ENCODE data around the gene CLIP4. TPM values are rescaled to one million over a fixed set of nuclear protein-coding genes. Genes with fewer than 3 reads are reported as not detected.

Gene CLIP4
- total and polyA plus RNA-seq, 2 experiments from 2014 or later, result 0.06 to 0.14 TPM

DNA sequence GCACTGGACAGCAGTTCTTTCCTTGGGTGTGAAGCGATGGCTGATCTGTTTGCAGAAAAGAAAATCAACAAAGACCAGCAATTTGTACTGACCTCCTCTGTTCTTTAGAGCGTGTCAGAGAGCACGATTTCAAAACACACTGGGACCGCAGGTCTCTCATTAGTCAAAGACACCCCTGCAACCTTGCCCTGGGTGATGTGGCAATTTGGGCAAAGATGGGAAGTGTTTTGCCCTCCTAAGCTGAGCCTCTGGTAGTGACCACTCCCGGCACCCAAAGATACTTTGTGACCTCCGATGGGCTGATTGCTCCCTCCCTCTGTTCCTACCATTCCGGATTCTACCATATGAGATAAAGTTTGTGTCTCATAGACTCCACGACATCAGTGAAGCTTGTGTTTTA, 18.2 kb upstream of the CLIP4 start (continued):
- TF ChIP-seq, protein P1, sequence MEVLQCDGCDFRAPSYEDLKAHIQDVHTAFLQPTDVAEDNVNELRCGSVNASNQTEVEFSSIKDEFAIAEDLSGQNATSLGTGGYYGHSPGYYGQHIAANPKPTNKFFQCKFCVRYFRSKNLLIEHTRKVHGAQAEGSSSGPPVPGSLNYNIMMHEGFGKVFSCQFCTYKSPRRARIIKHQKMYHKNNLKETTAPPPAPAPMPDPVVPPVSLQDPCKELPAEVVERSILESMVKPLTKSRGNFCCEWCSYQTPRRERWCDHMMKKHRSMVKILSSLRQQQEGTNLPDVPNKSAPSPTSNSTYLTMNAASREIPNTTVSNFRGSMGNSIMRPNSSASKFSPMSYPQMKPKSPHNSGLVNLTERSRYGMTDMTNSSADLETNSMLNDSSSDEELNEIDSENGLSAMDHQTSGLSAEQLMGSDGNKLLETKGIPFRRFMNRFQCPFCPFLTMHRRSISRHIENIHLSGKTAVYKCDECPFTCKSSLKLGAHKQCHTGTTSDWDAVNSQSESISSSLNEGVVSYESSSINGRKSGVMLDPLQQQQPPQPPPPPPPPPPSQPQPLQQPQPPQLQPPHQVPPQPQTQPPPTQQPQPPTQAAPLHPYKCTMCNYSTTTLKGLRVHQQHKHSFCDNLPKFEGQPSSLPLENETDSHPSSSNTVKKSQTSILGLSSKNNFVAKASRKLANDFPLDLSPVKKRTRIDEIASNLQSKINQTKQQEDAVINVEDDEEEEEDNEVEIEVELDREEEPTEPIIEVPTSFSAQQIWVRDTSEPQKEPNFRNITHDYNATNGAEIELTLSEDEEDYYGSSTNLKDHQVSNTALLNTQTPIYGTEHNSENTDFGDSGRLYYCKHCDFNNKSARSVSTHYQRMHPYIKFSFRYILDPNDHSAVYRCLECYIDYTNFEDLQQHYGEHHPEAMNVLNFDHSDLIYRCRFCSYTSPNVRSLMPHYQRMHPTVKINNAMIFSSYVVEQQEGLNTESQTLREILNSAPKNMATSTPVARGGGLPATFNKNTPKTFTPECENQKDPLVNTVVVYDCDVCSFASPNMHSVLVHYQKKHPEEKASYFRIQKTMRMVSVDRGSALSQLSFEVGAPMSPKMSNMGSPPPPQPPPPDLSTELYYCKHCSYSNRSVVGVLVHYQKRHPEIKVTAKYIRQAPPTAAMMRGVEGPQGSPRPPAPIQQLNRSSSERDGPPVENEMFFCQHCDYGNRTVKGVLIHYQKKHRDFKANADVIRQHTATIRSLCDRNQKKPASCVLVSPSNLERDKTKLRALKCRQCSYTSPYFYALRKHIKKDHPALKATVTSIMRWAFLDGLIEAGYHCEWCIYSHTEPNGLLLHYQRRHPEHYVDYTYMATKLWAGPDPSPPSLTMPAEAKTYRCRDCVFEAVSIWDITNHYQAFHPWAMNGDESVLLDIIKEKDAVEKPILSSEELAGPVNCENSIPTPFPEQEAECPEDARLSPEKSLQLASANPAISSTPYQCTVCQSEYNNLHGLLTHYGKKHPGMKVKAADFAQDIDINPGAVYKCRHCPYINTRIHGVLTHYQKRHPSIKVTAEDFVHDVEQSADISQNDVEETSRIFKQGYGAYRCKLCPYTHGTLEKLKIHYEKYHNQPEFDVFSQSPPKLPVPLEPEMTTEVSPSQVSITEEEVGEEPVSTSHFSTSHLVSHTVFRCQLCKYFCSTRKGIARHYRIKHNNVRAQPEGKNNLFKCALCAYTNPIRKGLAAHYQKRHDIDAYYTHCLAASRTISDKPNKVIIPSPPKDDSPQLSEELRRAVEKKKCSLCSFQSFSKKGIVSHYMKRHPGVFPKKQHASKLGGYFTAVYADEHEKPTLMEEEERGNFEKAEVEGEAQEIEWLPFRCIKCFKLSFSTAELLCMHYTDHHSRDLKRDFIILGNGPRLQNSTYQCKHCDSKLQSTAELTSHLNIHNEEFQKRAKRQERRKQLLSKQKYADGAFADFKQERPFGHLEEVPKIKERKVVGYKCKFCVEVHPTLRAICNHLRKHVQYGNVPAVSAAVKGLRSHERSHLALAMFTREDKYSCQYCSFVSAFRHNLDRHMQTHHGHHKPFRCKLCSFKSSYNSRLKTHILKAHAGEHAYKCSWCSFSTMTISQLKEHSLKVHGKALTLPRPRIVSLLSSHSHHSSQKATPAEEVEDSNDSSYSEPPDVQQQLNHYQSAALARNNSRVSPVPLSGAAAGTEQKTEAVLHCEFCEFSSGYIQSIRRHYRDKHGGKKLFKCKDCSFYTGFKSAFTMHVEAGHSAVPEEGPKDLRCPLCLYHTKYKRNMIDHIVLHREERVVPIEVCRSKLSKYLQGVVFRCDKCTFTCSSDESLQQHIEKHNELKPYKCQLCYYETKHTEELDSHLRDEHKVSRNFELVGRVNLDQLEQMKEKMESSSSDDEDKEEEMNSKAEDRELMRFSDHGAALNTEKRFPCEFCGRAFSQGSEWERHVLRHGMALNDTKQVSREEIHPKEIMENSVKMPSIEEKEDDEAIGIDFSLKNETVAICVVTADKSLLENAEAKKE (CRISPR knock-in tag; IDR thresholded peaks at IDR 0.05), result no peak
- no peak for TF ChIP-seq STAT1 (IDR thresholded peaks at IDR 0.05; ENCODE audit: unreplicated experiment)
- TF ChIP-seq REST (IDR thresholded peaks at IDR 0.05; ENCODE audit: unreplicated experiment), result no peak

DNA sequence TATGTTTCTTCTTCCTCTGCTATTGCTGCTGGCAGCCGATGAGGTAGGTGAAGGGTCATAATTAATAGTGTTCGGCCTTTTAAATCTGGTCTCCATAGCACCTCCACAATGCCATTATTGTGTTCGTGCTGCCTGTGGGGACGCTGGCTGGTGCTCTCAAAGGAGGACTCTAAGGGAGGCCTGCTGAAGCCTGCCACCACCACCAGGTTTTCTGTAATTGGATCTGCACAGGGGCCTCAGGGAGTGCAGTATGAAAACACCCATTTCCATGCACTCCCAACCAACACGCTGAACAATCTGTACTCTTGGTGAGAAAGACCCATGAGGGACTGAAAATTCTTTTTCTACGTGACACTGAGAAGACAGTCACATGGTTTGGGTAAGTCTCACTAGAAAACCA, 17.6 kb upstream of the CLIP4 start:
- ATAC-seq, result no peak
- Mint-ChIP-seq H3K27ac (no peak overlapping the region), H3K4me3 (no peak overlapping the region)
- TF ChIP-seq, protein P2, sequence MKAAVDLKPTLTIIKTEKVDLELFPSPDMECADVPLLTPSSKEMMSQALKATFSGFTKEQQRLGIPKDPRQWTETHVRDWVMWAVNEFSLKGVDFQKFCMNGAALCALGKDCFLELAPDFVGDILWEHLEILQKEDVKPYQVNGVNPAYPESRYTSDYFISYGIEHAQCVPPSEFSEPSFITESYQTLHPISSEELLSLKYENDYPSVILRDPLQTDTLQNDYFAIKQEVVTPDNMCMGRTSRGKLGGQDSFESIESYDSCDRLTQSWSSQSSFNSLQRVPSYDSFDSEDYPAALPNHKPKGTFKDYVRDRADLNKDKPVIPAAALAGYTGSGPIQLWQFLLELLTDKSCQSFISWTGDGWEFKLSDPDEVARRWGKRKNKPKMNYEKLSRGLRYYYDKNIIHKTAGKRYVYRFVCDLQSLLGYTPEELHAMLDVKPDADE (IDR thresholded peaks at IDR 0.05), result no peak
- TF ChIP-seq NANOG (IDR thresholded peaks at IDR 0.05; ENCODE audit: borderline replicate concordance), result no peak
- no peak for TF ChIP-seq ZNF114 (CRISPR knock-in tag; IDR thresholded peaks at IDR 0.05)
- TF ChIP-seq CREB1 (CRISPR knock-in tag; IDR thresholded peaks at IDR 0.05; ENCODE audit: low read depth), result no peak
- no peak for TF ChIP-seq EZH2 (IDR thresholded peaks at IDR 0.05; ENCODE audit: low read depth, unreplicated experiment)
- TF ChIP-seq, protein P3, sequence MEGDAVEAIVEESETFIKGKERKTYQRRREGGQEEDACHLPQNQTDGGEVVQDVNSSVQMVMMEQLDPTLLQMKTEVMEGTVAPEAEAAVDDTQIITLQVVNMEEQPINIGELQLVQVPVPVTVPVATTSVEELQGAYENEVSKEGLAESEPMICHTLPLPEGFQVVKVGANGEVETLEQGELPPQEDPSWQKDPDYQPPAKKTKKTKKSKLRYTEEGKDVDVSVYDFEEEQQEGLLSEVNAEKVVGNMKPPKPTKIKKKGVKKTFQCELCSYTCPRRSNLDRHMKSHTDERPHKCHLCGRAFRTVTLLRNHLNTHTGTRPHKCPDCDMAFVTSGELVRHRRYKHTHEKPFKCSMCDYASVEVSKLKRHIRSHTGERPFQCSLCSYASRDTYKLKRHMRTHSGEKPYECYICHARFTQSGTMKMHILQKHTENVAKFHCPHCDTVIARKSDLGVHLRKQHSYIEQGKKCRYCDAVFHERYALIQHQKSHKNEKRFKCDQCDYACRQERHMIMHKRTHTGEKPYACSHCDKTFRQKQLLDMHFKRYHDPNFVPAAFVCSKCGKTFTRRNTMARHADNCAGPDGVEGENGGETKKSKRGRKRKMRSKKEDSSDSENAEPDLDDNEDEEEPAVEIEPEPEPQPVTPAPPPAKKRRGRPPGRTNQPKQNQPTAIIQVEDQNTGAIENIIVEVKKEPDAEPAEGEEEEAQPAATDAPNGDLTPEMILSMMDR (conservative IDR thresholded peaks at IDR 0.05; ENCODE audit: low read depth in 2 of 2), result no peak
- no peak for TF ChIP-seq ZNF331 (CRISPR knock-in tag; IDR thresholded peaks at IDR 0.05; ENCODE audit: low read depth)
- TF ChIP-seq JUNB (IDR thresholded peaks at IDR 0.05; ENCODE audit: unreplicated experiment), result no peak
- no peak for TF ChIP-seq EZH2phosphoT487 (IDR thresholded peaks at IDR 0.05; ENCODE audit: unreplicated experiment)
- TF ChIP-seq POLR2AphosphoS5 (IDR thresholded peaks at IDR 0.05; ENCODE audit: low read depth), result no peak

More for the DNA sequence above, 17.6 kb upstream of the CLIP4 start:
- Histone ChIP-seq H3K4me1 (ENCODE audit: insufficient read depth) (no peaks in the 10 kb centered on the region), H3K27ac (ENCODE audit: low read depth) (no peak overlapping the region), H3K4me2 (no peak overlapping the region), H3F3A (replicated peaks; ENCODE audit: low read depth) (no peaks in the 10 kb centered on the region), H3K27me3 (ENCODE audit: insufficient read depth) (no peaks in the 10 kb centered on the region), H3K36me3 (ENCODE audit: insufficient read depth) (no peaks in the 10 kb centered on the region), H2AFZ (no peak overlapping the region), H3K9me2 (ENCODE audit: insufficient read depth) (no peaks in the 10 kb centered on the region), H3K79me2 (replicated peaks; ENCODE audit: insufficient read depth) (no peaks in the 10 kb centered on the region), H4K20me1 (replicated peaks; ENCODE audit: insufficient read depth) (no peaks in the 10 kb centered on the region), H3K4me3 (no peak overlapping the region)
- peaks cover 7% of the 10 kb centered on the region for H3K36me3 Mint-ChIP-seq (ENCODE audit: low read depth)
- H3K9me3 Mint-ChIP-seq, result peaks cover 9% of the 10 kb centered on the region
- no peaks in the 10 kb centered on the region for H3K4me1 Mint-ChIP-seq
- peaks cover 4% of the 10 kb centered on the region for H3K27me3 Mint-ChIP-seq (ENCODE audit: insufficient read depth, low read depth, poor library complexity)
- DNase-seq (ENCODE audit: low spot score), result no peak
